SK-N-SH treated with all-trans-retinoic acid at 6 μM for 48 hours (cell line): Measurements from ENCODE around the gene PRKCE.
A peak's percentile ranks its signal among the peaks of the same experiment; 100 is the strongest.

ENCODE experiments used
- ATAC-seq: fragments of 200-7000 bp; cut with Tn5 transposase; 3 replicates; pipeline ENCODE4 v1.9.1; 2020; ENCODE audit warnings: mild to moderate bottlenecking, moderate library complexity
- ARNTL ChIP-seq: fragments of 450-650 bp; formaldehyde crosslinking; IDR thresholded peaks from 2 replicates; pipeline ENCODE4 v1.5.0; 2020; ENCODE audit warnings: low read depth, mild to moderate bottlenecking, moderate library complexity, borderline replicate concordance
- BACH2 ChIP-seq: fragments of 250-450 bp; sonication (Bioruptor Pico); IDR thresholded peaks from 2 replicates; pipeline ENCODE4 v1.9.0; 2021; ENCODE audit warnings: mild to moderate bottlenecking, borderline replicate concordance
- CREB5 ChIP-seq: fragments of 250-450 bp; sonication (Bioruptor Pico); IDR thresholded peaks from 2 replicates; pipeline ENCODE4 v1.5.1; 2020; ENCODE audit warnings: low read depth, mild to moderate bottlenecking, moderate library complexity
- ESRRG ChIP-seq: fragments of 250-450 bp; sonication (Bioruptor Pico); IDR thresholded peaks from 2 replicates; pipeline ENCODE4 v1.6.1; 2021; ENCODE audit warnings: mild to moderate bottlenecking
- GLIS3 ChIP-seq: fragments of 250-450 bp; sonication (Bioruptor Pico); IDR thresholded peaks from 2 replicates; pipeline ENCODE4 v1.5.0; 2020; ENCODE audit warnings: mild to moderate bottlenecking, moderate library complexity
- ISL1 ChIP-seq: fragments of 250-450 bp; sonication (Bioruptor Pico); IDR thresholded peaks from 2 replicates; pipeline ENCODE4 v2.1.2; 2022; ENCODE audit warnings: mild to moderate bottlenecking, moderate library complexity
- OSR1 ChIP-seq: fragments of 250-450 bp; sonication (Bioruptor Pico); IDR thresholded peaks from 2 replicates; pipeline ENCODE4 v1.8.0; 2022; ENCODE audit warnings: moderate library complexity, mild to moderate bottlenecking, inconsistent platforms
- PATZ1 ChIP-seq: fragments of 250-450 bp; sonication (Bioruptor Pico); IDR thresholded peaks from 2 replicates; pipeline ENCODE4 v1.8.0; 2020; ENCODE audit warnings: mild to moderate bottlenecking, moderate library complexity, borderline replicate concordance
- RARB ChIP-seq: fragments of 250-450 bp; sonication (Bioruptor Pico); IDR thresholded peaks from 2 replicates; pipeline ENCODE4 v1.8.0; 2021; ENCODE audit warnings: mild to moderate bottlenecking, moderate library complexity
- SNAI2 ChIP-seq: fragments of 250-450 bp; sonication (Bioruptor Pico); IDR thresholded peaks from 2 replicates; pipeline ENCODE4 v1.5.0; 2020; ENCODE audit warnings: mild to moderate bottlenecking, moderate library complexity
- TCF4 ChIP-seq: fragments of 250-450 bp; sonication (Bioruptor Pico); IDR thresholded peaks from 2 replicates; pipeline ENCODE4 v1.8.0; 2021; ENCODE audit warnings: mild to moderate bottlenecking, moderate library complexity, borderline replicate concordance
- ZFP3 ChIP-seq: fragments of 250-450 bp; sonication (Bioruptor Pico); IDR thresholded peaks from 2 replicates; pipeline ENCODE4 v1.5.0; 2020; ENCODE audit warnings: mild to moderate bottlenecking, moderate library complexity
- ZNF565 ChIP-seq: fragments of 450-650 bp; formaldehyde crosslinking; conservative IDR thresholded peaks from 2 replicates; pipeline ENCODE4 v1.5.0; 2020; ENCODE audit warnings: low read depth, mild to moderate bottlenecking, moderate library complexity
- ZNF70 ChIP-seq: fragments of 450-650 bp; formaldehyde crosslinking; IDR thresholded peaks from 2 replicates; pipeline ENCODE4 v1.5.0; 2020; ENCODE audit warnings: mild to moderate bottlenecking, moderate library complexity
- ZNF8 ChIP-seq: fragments of 450-650 bp; formaldehyde crosslinking; IDR thresholded peaks from 2 replicates; pipeline ENCODE4 v1.5.0; 2020; ENCODE audit warnings: mild to moderate bottlenecking, moderate library complexity
- TF ChIP-seq, protein P1 (sequence below): fragments of 250-450 bp; sonication (Bioruptor Pico); IDR thresholded peaks from 2 replicates; pipeline ENCODE4 v1.8.0; 2021; ENCODE audit warnings: low read depth, mild to moderate bottlenecking, moderate library complexity, borderline replicate concordance
- TF ChIP-seq, protein P2 (sequence below): fragments of 250-450 bp; sonication (Bioruptor Pico); IDR thresholded peaks from 2 replicates; pipeline ENCODE4 v1.5.0; 2020; ENCODE audit warnings: mild to moderate bottlenecking, moderate library complexity

Gene PRKCE

DNA sequence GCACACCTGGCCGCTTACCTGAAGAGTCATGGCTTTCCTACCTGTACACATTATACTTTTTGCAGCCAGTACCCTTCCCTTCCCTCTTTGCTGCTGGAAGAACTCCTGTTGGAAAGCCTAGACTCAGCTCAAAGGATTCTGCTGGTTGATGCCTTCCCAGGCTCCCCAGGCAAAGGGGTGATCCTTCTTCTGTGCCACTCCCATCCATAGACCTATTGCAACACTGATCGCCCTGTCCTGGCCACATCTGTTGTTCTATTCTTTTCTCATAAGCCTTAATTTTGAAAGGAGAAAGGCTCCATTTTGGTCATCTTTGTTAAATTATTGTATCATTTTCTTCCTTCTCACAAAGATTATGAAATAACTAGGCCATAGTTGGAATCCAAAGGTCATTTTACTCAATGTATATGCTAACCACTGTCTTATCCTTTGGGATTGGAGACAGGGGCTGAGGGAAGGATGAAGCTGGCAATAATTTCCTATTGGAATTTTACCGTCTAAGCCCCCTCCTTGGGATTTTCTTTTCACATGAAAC is 3.4 kb upstream of the PRKCE start:
- TF ChIP-seq SNAI2 (CRISPR knock-in tag), result no peak
- TF ChIP-seq ZNF565, result no peak
- TF ChIP-seq ESRRG, result no peak
- TF ChIP-seq OSR1 (CRISPR knock-in tag), result no peak
- no peak for TF ChIP-seq ZNF8 (CRISPR knock-in tag)
- TF ChIP-seq, all 23 proteins: peak for 0
- ATAC-seq, result no peak

DNA sequence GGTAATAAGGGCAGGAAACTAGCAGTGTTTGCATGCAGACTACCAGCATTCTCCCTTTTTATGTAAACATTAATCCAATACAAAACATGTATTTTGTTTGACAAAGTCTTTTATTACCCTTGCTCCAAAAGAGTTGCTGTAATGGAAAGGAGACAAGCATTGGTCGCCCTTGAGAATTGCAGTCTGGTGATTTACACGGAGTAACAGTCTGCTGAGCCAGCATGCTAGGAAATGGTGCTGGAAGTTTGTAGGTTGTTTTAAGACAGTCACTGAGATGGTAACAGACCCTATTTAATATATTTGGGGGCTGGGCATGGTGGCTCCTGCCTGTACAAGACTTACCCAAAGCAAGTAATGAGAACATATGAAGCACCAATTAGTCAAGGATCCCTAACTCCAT is 2.8 kb upstream of the PRKCE start:
- ATAC-seq, result no peak
- TF ChIP-seq, protein P1, sequence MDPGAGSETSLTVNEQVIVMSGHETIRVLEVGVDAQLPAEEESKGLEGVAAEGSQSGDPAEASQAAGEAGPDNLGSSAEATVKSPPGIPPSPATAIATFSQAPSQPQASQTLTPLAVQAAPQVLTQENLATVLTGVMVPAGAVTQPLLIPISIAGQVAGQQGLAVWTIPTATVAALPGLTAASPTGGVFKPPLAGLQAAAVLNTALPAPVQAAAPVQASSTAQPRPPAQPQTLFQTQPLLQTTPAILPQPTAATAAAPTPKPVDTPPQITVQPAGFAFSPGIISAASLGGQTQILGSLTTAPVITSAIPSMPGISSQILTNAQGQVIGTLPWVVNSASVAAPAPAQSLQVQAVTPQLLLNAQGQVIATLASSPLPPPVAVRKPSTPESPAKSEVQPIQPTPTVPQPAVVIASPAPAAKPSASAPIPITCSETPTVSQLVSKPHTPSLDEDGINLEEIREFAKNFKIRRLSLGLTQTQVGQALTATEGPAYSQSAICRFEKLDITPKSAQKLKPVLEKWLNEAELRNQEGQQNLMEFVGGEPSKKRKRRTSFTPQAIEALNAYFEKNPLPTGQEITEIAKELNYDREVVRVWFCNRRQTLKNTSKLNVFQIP (CRISPR knock-in tag), result no peak
- no peak for TF ChIP-seq CREB5 (CRISPR knock-in tag)
- no peak for TF ChIP-seq ISL1 (CRISPR knock-in tag)
- TF ChIP-seq BACH2 (CRISPR knock-in tag), result no peak
- TF ChIP-seq OSR1 (CRISPR knock-in tag), result no peak

DNA sequence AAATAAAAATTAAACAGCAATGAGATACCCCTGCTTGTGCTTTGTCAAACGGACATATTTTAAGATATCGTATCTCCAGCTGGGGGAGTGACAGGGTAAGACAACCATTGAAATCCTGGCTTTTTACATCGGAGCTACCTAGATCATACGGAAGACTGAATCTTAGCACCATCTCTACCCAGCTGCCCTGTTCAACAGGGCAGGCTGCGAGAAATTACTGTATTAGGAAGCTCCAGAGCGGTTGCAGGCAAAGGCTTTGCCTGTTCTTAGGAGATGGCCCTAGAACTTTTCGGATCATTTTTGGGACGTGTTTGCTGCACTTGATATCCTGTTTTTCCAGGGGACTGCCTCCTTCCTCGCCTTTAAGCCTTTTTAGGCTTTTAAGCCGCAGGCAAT is 2.0 kb upstream of the PRKCE start:
- TF ChIP-seq, protein P2, sequence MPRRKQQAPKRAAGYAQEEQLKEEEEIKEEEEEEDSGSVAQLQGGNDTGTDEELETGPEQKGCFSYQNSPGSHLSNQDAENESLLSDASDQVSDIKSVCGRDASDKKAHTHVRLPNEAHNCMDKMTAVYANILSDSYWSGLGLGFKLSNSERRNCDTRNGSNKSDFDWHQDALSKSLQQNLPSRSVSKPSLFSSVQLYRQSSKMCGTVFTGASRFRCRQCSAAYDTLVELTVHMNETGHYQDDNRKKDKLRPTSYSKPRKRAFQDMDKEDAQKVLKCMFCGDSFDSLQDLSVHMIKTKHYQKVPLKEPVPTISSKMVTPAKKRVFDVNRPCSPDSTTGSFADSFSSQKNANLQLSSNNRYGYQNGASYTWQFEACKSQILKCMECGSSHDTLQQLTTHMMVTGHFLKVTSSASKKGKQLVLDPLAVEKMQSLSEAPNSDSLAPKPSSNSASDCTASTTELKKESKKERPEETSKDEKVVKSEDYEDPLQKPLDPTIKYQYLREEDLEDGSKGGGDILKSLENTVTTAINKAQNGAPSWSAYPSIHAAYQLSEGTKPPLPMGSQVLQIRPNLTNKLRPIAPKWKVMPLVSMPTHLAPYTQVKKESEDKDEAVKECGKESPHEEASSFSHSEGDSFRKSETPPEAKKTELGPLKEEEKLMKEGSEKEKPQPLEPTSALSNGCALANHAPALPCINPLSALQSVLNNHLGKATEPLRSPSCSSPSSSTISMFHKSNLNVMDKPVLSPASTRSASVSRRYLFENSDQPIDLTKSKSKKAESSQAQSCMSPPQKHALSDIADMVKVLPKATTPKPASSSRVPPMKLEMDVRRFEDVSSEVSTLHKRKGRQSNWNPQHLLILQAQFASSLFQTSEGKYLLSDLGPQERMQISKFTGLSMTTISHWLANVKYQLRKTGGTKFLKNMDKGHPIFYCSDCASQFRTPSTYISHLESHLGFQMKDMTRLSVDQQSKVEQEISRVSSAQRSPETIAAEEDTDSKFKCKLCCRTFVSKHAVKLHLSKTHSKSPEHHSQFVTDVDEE (CRISPR knock-in tag), result 0 out of 2 replicates have a peak, but pooled peaks have one; percentile 48
- TF ChIP-seq ARNTL (CRISPR knock-in tag), result no peak
- peak; percentile 1; the same call in 2 of the 3 replicates for ATAC-seq

DNA sequence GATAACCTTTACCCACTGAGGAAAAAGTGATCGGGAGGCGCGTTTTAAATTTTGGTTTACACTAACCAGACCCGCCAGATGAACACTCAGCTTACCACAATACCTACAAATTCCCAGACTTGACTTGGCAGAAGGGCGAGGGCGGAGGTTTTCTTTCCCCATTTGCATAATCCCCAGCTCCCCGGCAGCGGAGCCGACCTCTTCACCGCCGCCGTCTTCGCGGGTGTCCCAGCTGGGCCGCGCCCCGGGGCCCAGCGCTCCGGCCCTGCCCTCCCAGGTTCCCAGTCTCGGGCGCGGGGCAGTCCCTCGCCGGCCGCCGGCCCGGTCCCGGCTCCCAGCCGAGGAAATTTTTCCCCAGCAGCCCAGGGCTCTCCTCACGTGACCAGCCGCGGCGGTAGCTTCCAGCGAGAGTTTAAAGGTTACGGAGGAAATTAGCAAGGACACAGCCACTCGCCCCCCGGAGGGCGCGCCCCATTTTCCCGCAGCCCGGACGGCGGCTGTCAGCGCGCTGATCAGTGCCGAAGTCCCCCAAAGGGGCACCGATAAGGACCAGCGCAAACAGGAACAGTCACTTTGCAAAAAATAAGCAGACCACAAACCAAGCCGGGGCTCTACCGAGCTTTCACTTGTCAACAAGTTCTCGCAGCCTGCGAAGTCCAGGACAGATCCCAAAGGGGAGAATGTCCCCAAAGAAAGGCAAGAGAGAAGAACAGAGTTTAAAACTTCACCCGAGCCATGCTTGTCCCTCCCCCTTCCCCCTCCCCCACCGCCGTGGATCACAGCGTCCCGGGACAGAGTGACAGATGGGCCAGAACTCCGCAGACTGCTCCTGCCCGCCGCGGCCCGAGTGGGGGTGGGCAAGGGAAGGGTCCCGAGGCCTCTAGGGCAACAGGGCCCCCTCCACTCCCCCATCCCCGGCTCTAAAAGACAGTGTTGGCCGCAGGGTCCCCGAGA is 1.3 kb upstream of the PRKCE start:
- ATAC-seq, result peak; percentile 48
- TF ChIP-seq OSR1 (CRISPR knock-in tag), result no peak
- TF ChIP-seq, protein P2 (CRISPR knock-in tag), result 0 out of 2 replicates have a peak, but pooled peaks have one; percentile 4
- no peak for TF ChIP-seq ZFP3 (CRISPR knock-in tag)
- no peak for TF ChIP-seq ESRRG
- no peak for TF ChIP-seq TCF4 (CRISPR knock-in tag)
- TF ChIP-seq RARB (CRISPR knock-in tag), result no peak
- TF ChIP-seq GLIS3 (CRISPR knock-in tag), result 0 out of 2 replicates have a peak, but pooled peaks have one; percentile 35
- TF ChIP-seq ZNF70 (CRISPR knock-in tag), result no peak
- TF ChIP-seq CREB5 (CRISPR knock-in tag), result no peak
- TF ChIP-seq ZNF565, result no peak
- TF ChIP-seq PATZ1 (CRISPR knock-in tag), result no peak
